NCI-H526 (cell line): ENCODE results near the gene HLA-DOB.
"Not testable (repeated sequence)": the region's sequence is repeated elsewhere in the genome, so short reads cannot be mapped to it uniquely, and the experiment has no call there.

Experiments
- DNase-seq, 2 experiments: peaks; one replicate each; lab custom pipeline; 2025; lab: John Stamatoyannopoulos, UW

Gene HLA-DOB

GRCh38 chr6:32814145-32814544, 2.7 kb downstream of the HLA-DOB start:
- no peak for DNase-seq

GRCh38 chr6:32809171-32809570, 7.6 kb downstream of the HLA-DOB start:
- no peak for DNase-seq

GRCh38 chr6:32807020-32807580, 9.7 kb downstream of the HLA-DOB start:
- no peak for DNase-seq

- not testable (repeated sequence) for DNase-seq
Measured at GRCh38 chr6:32805404-32805803, 11.4 kb downstream of the HLA-DOB start.

- no peak for DNase-seq
Measured at GRCh38 chr6:32803416-32803815, 13.4 kb downstream of the HLA-DOB start.

GRCh38 chr6:32799740-32800139, 17.1 kb downstream of the HLA-DOB start:
- DNase-seq, result no peak

GRCh38 chr6:32799168-32799567, 17.6 kb downstream of the HLA-DOB start:
- DNase-seq, result no peak

- DNase-seq, result peak in 1 of 2 experiments; percentile 63
Measured at GRCh38 chr6:32796848-32797776, 19.7 kb downstream of the HLA-DOB start.

GRCh38 chr6:32794510-32794909, 22.3 kb downstream of the HLA-DOB start:
- DNase-seq, result no peak

GRCh38 chr6:32792901-32793435, 23.8 kb downstream of the HLA-DOB start:
- no peak for DNase-seq

GRCh38 chr6:32790306-32790705, 26.5 kb downstream of the HLA-DOB start:
- no peak for DNase-seq

- peak; percentile 29 to 63 for DNase-seq
Measured at GRCh38 chr6:32785781-32786533, 30.8 kb downstream of the HLA-DOB start.

- not testable (repeated sequence) for DNase-seq
Measured at GRCh38 chr6:32782923-32783322, 33.9 kb downstream of the HLA-DOB start.

- DNase-seq, result no peak
Measured at GRCh38 chr6:32779036-32779435, 37.8 kb downstream of the HLA-DOB start.

- no peak for DNase-seq
Measured at GRCh38 chr6:32775071-32775470, 41.7 kb downstream of the HLA-DOB start.

GRCh38 chr6:32774426-32774825, 42.4 kb downstream of the HLA-DOB start:
- no peak for DNase-seq

- no peak for DNase-seq
Measured at GRCh38 chr6:32772656-32773055, 44.1 kb downstream of the HLA-DOB start.

- DNase-seq, result no peak
Measured at GRCh38 chr6:32764048-32764447, 52.8 kb downstream of the HLA-DOB start.

- no peak for DNase-seq
Measured at GRCh38 chr6:32763421-32763820, 53.4 kb downstream of the HLA-DOB start, which contains the start of gene HLA-DQB2. Gene HLA-DQB2 (minus strand): TSS chr6:32763532. CDS start chr6:32763470, 62 bp downstream.
